LNCAP (cell line): ENCODE measurements around the gene DDX6.

Experiments
- CTCF ChIP-seq: fragments of 450-650 bp; IDR thresholded peaks from 2 replicates; pipeline ENCODE4 v1.5.1; 2017; ENCODE audit warnings: mild to moderate bottlenecking

The DDX6 gene

GRCh38 chr11:118705791-118706545, 85.0 kb downstream of the DDX6 start:
- TF ChIP-seq CTCF, result no peak

- TF ChIP-seq CTCF, result no peak
Measured at GRCh38 chr11:118705111-118705741, 85.7 kb downstream of the DDX6 start.

GRCh38 chr11:118703563-118704106, 87.3 kb downstream of the DDX6 start:
- no peak for TF ChIP-seq CTCF

- TF ChIP-seq CTCF, result no peak
Measured at GRCh38 chr11:118699506-118700220, 91.3 kb downstream of the DDX6 start.
